ENCODE data around the gene PLXNB2.

- TF ChIP-seq CTCF (IDR thresholded peaks at IDR 0.05; ENCODE audit: borderline replicate concordance, extremely low read depth, low read length, poor library complexity, severe bottlenecking) (no peak), EZH2 (IDR thresholded peaks at IDR 0.05; ENCODE audit: borderline replicate concordance, low read depth, low read length, severe bottlenecking) (no peak)
These were observed 82.1 kb downstream of the PLXNB2 start for GRCh38 chr22:50225200-50225969.

Data from DND-41 (cell line).